Osteoblast (primary cell): Measurements from ENCODE around the gene TTLL4. TPM values are rescaled to one million over a fixed set of nuclear protein-coding genes. Genes with fewer than 3 reads are reported as not detected.

Experiments
- DNase-seq: peaks from one replicate; pipeline ENCODE4 v3.0.0; 2011; ENCODE audit warnings: low spot score, mixed read lengths; ENCODE audit not compliant: insufficient read length; ENCODE audit errors: missing footprints
- H2AFZ ChIP-seq: 2 replicates; pipeline ENCODE4 v1.6.0; 2011; ENCODE audit warnings: mild to moderate bottlenecking, low read length
- H3K27ac ChIP-seq: 2 replicates; pipeline ENCODE4 v1.5.1; 2011; ENCODE audit warnings: mild to moderate bottlenecking, low read depth, low read length, moderate library complexity
- H3K27me3 ChIP-seq: 2 replicates; pipeline ENCODE4 v1.6.0; 2012; ENCODE audit warnings: mild to moderate bottlenecking, control low read depth, inconsistent platforms, low read length, moderate library complexity; ENCODE audit not compliant: insufficient read depth
- H3K36me3 ChIP-seq: 2 replicates; pipeline ENCODE4 v1.5.1; 2011; ENCODE audit warnings: mild to moderate bottlenecking, low read length, control low read depth, moderate library complexity; ENCODE audit not compliant: insufficient read depth
- H3K4me1 ChIP-seq: 2 replicates; pipeline ENCODE4 v1.5.1; 2011; ENCODE audit warnings: mild to moderate bottlenecking, low read length, control low read depth, moderate library complexity; ENCODE audit not compliant: insufficient read depth
- H3K4me2 ChIP-seq: 2 replicates; pipeline ENCODE4 v1.6.0; 2011; ENCODE audit warnings: mild to moderate bottlenecking, low read length; ENCODE audit not compliant: insufficient read depth
- H3K4me3 ChIP-seq: fragments of 200-600 bp; sonication (generic); 3 replicates; pipeline ENCODE4 v1.5.1; 2012; ENCODE audit warnings: mild to moderate bottlenecking, low read length, inconsistent platforms; ENCODE audit not compliant: insufficient read depth
- H3K79me2 ChIP-seq: 2 replicates; pipeline ENCODE4 v1.6.0; 2012; ENCODE audit warnings: mild to moderate bottlenecking, low read length, control low read depth, inconsistent platforms; ENCODE audit not compliant: insufficient read depth
- H3K9me3 ChIP-seq: 2 replicates; pipeline ENCODE4 v1.5.1; 2011; ENCODE audit warnings: low read depth, low read length, control low read depth
- H4K20me1 ChIP-seq: 2 replicates; pipeline ENCODE4 v1.6.0; 2012; ENCODE audit warnings: mild to moderate bottlenecking, low read length, control low read depth; ENCODE audit not compliant: insufficient read depth
- total RNA-seq: library from RNA; depleted of rRNA; stranded (reverse); fragments of >200 nt; gene quantifications from 2 replicates; pipeline ENCODE4 v1.2.3, GENCODE V29; 2012
- TF ChIP-seq, protein P1 (sequence below): IDR thresholded peaks from 2 replicates; pipeline ENCODE4 v1.5.1; 2011; ENCODE audit warnings: mild to moderate bottlenecking, low read depth, low read length, moderate library complexity; ENCODE audit errors: extremely low read depth

The TTLL4 gene
- total RNA-seq, 1 donor = 13.0 TPM

DNA sequence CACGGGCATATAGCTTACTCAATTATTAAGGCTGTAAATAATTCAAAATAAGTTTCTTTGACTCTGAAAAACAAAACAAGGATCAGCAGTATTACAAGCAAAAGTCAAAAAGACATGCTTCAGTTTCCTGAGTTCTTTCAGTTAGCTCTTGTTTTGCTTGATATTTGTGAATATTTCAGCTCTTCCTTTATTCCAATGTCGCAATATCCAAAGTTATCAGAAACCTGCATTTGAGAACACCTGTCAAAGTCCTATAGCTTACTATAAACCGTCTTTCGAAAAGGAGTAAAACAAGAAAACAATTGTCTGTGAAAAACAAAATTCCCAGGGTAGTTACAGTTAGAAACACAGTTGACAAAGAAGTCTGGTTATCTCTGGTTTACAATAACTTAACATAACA is 86.1 kb downstream of the TTLL4 start:
- Histone ChIP-seq H3K27me3 (peaks cover 4% of the 10 kb centered on the region), H3K36me3 (no peaks in the 10 kb centered on the region), H2AFZ (no peak overlapping the region), H3K4me1 (no peaks in the 10 kb centered on the region), H3K9me3 (no peaks in the 10 kb centered on the region), H3K79me2 (no peaks in the 10 kb centered on the region), H3K4me3 (no peak overlapping the region), H3K4me2 (no peak overlapping the region), H3K27ac (no peak overlapping the region), H4K20me1 (peaks cover 5% of the 10 kb centered on the region)
- no peak for DNase-seq
- TF ChIP-seq, protein P1, sequence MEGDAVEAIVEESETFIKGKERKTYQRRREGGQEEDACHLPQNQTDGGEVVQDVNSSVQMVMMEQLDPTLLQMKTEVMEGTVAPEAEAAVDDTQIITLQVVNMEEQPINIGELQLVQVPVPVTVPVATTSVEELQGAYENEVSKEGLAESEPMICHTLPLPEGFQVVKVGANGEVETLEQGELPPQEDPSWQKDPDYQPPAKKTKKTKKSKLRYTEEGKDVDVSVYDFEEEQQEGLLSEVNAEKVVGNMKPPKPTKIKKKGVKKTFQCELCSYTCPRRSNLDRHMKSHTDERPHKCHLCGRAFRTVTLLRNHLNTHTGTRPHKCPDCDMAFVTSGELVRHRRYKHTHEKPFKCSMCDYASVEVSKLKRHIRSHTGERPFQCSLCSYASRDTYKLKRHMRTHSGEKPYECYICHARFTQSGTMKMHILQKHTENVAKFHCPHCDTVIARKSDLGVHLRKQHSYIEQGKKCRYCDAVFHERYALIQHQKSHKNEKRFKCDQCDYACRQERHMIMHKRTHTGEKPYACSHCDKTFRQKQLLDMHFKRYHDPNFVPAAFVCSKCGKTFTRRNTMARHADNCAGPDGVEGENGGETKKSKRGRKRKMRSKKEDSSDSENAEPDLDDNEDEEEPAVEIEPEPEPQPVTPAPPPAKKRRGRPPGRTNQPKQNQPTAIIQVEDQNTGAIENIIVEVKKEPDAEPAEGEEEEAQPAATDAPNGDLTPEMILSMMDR = no peak

DNA sequence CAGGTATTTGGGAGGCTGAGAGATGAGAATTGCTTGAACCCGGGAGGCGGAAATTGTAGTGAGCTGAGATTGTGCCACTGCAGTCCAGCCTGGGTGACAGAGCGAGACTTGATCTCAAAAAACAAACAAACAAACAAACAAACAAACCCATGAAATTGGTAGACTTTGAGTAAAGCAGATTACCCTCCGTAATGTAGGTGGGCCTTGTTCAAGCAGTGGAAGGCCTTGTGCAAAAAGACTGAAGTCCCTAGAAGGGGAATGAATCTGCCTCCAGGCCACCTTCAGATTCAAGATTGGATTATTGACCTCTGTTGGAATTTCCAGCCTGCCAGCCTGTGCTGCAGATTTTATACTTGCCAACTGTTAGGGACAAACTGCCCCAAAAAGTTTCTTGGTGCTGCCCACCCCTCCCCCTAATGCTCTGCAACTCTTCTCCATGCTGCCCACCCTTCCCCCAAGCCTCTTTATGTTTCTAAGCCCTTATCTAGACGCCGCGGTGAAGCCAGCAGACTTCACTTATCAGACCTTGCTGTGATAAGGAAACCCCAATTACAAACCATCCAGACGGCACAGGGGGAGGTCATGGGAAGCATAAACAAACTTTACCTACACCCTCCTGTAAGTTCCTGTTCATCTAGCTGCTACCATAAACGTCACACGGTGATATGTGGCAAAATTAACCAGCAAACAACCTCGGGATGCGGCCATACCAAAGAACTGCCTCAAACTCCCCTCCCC is 88.3 kb downstream of the TTLL4 start:
- Histone ChIP-seq H3K27ac (no peak overlapping the region), H3K9me3 (no peaks in the 10 kb centered on the region), H3K4me3 (no peak overlapping the region), H3K27me3 (peaks cover 2% of the 10 kb centered on the region), H3K79me2 (no peaks in the 10 kb centered on the region), H3K4me2 (no peak overlapping the region), H3K4me1 (no peaks in the 10 kb centered on the region), H3K36me3 (no peaks in the 10 kb centered on the region), H2AFZ (no peak overlapping the region), H4K20me1 (peaks cover 5% of the 10 kb centered on the region)
- no peak for DNase-seq
- TF ChIP-seq, protein P1 = no peak

DNA sequence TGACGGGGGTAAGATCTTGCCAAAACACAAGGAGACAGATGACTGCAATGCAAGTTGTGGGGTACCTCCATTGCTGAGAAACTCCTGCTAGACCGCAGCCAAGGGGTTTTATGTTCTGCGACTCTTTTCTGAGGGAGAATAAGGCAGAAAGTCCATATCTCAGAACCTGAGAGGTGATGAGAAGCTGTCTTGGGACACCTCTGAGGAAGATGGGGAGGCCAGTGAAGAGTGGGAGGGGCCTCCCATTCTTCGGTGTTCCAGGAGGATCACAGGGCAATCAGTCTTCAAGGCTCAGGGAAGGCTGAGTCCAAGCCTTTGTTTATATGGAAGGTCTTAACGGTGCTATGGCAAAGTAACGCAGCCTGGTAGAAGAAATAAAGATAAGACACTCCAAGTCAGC is 89.4 kb downstream of the TTLL4 start:
- Histone ChIP-seq H3K79me2 (no peaks in the 10 kb centered on the region), H3K9me3 (no peaks in the 10 kb centered on the region), H2AFZ (no peak overlapping the region), H3K4me2 (no peak overlapping the region), H4K20me1 (no peaks in the 10 kb centered on the region), H3K27ac (no peak overlapping the region), H3K27me3 (peaks cover 2% of the 10 kb centered on the region), H3K4me3 (no peak overlapping the region), H3K36me3 (no peaks in the 10 kb centered on the region), H3K4me1 (peaks cover under 1% of the 10 kb centered on the region)
- no peak for DNase-seq
- TF ChIP-seq, protein P1 = no peak

DNA sequence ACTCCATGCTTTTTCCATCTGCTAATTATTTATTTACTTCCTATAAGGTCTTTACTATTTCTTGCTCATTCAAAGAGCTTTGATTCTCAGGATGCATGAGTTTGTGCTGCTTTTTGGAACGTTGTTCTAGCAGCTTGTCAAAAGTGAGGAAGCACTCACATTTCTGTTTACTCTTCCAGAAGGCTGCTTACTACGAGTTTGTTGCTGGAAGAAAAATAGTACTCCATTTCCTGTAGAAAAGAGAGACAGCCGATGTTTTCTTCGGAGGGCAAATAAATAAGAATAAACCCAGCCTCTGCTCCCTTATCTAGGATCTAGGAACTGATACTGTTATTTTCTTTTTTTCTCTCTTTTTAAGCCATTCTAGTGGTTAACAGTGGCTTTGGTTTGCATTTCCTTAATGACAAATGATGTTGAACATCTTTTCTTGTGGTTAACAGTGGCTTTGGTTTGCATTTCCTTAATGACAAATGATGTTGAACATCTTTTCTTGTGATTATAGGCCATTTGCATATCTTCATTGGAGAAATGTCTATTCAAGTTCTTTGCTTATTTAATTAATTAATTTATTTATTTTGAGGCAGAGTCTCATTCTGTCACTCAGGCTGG is 91.9 kb downstream of the TTLL4 start:
- TF ChIP-seq, protein P1 = no peak
- no peaks in the 10 kb centered on the region for H3K9me3 ChIP-seq
- no peaks in the 10 kb centered on the region for H3K36me3 ChIP-seq
- no peak for DNase-seq
- no peaks in the 10 kb centered on the region for H3K79me2 ChIP-seq
- H2AFZ ChIP-seq = no peak overlapping the region
- H3K4me1 ChIP-seq = peaks cover 16% of the 10 kb centered on the region
- H3K4me2 ChIP-seq = no peak overlapping the region
- H4K20me1 ChIP-seq = no peaks in the 10 kb centered on the region
- H3K27me3 ChIP-seq = no peaks in the 10 kb centered on the region
- H3K4me3 ChIP-seq = no peak overlapping the region
- no peak overlapping the region for H3K27ac ChIP-seq
